Keratinocyte (primary cell): ENCODE results near the gene A2ML1. TPM values are rescaled to one million over a fixed set of nuclear protein-coding genes. Genes with fewer than 3 reads are reported as not detected.

Source experiments
- DNase-seq: peaks from one replicate; pipeline ENCODE4 v3.0.0-alpha.2; 2011; ENCODE audit warnings: low read depth, missing footprints, low spot score
- FAIRE-seq: peaks from 2 replicates; lab custom pipeline; 2011; peaks lifted over from hg19 to GRCh38; lab: Jason Lieb, UNC
- H2AFZ ChIP-seq: 2 replicates; pipeline ENCODE4 v1.6.0; 2012; ENCODE audit warnings: low read length, control low read depth, inconsistent platforms; ENCODE audit not compliant: control insufficient read depth
- H3K27ac ChIP-seq: 2 replicates; pipeline ENCODE4 v1.5.1; 2011; ENCODE audit warnings: low read length; ENCODE audit not compliant: control insufficient read depth, insufficient read depth
- H3K27me3 ChIP-seq: 3 replicates; pipeline ENCODE4 v1.6.0; 2011; ENCODE audit warnings: low read length; ENCODE audit not compliant: control insufficient read depth, insufficient read depth; ENCODE audit errors: extremely low read depth
- H3K36me3 ChIP-seq, 2 experiments: 2 replicates in 1 of 2; 3 replicates in 1 of 2; pipeline ENCODE4 v1.5.1; 2011; ENCODE audit warnings: low read length in 2 of 2, mild to moderate bottlenecking in 1 of 2; ENCODE audit not compliant: control insufficient read depth in 2 of 2, insufficient read depth in 2 of 2; ENCODE audit errors: extremely low read depth in 1 of 2
- H3K4me1 ChIP-seq: 3 replicates; pipeline ENCODE4 v1.5.1; 2011; ENCODE audit warnings: low read length; ENCODE audit not compliant: control insufficient read depth, insufficient read depth; ENCODE audit errors: extremely low read depth
- H3K4me2 ChIP-seq: 3 replicates; pipeline ENCODE4 v1.6.0; 2011; ENCODE audit warnings: low read depth, low read length; ENCODE audit not compliant: control insufficient read depth, insufficient read depth; ENCODE audit errors: extremely low read depth
- H3K4me3 ChIP-seq, 3 experiments: fragments of 200-600 bp in 1 of 3; sonication (generic) in 1 of 3; 2 replicates in 2 of 3; 3 replicates in 1 of 3; pipeline ENCODE4 v1.5.1; 2011 to 2016; ENCODE audit warnings: low read length in 3 of 3, mild to moderate bottlenecking in 3 of 3, control low read depth in 2 of 3, inconsistent platforms in 1 of 3, low read depth in 1 of 3, mixed read lengths in 1 of 3, mixed run types in 1 of 3, moderate library complexity in 1 of 3; ENCODE audit not compliant: control insufficient read depth in 2 of 3, insufficient read depth in 2 of 3; ENCODE audit errors: extremely low read depth in 1 of 3
- H3K79me2 ChIP-seq: 2 replicates; pipeline ENCODE4 v1.6.0; 2012; ENCODE audit warnings: low read length; ENCODE audit not compliant: control insufficient read depth, insufficient read depth
- H3K9ac ChIP-seq: 3 replicates; pipeline ENCODE4 v1.6.0; 2011; ENCODE audit warnings: low read length; ENCODE audit not compliant: control insufficient read depth, insufficient read depth; ENCODE audit errors: extremely low read depth
- H3K9me1 ChIP-seq: 3 replicates; pipeline ENCODE4 v1.6.0; 2011; ENCODE audit warnings: low read length; ENCODE audit not compliant: control insufficient read depth, insufficient read depth; ENCODE audit errors: extremely low read depth
- H3K9me3 ChIP-seq: 2 replicates; pipeline ENCODE4 v1.5.1; 2012; ENCODE audit warnings: low read depth, low read length; ENCODE audit not compliant: control insufficient read depth
- H4K20me1 ChIP-seq: 3 replicates; pipeline ENCODE4 v1.6.0; 2011; ENCODE audit warnings: low read length; ENCODE audit not compliant: control insufficient read depth, insufficient read depth; ENCODE audit errors: extremely low read depth
- CTCF ChIP-seq, 3 experiments: IDR thresholded peaks in 1 of 3; conservative IDR thresholded peaks in 1 of 3; optimal IDR thresholded peaks in 1 of 3; 2 replicates in 2 of 3; 3 replicates in 1 of 3; pipeline versions ENCODE3 to v1.5.1; 2011; ENCODE audit warnings: low read length in 3 of 3, mild to moderate bottlenecking in 3 of 3, moderate library complexity in 2 of 3, control low read depth in 1 of 3, inconsistent platforms in 1 of 3; ENCODE audit not compliant: insufficient read depth in 2 of 3; ENCODE audit errors: extremely low read depth in 1 of 3
- EZH2 ChIP-seq: IDR thresholded peaks from one replicate; pipeline ENCODE4 v1.6.1; 2012; ENCODE audit warnings: inconsistent platforms, mild to moderate bottlenecking, low read length, moderate library complexity
- dilution Hi-C: fragments of 300-500 bp; cut with MboI; formaldehyde crosslinking; loops from one replicate; pipeline ENCODE4 v1.7.0; 2020; ENCODE audit warnings: low sequenced_read_pairs; ENCODE audit not compliant: extremely low pct_ligation_motif_present
- polyA plus RNA-seq, 5 experiments: library from polyadenylated mRNA; depleted of rRNA in 3 of 5; stranded (reverse) in 3 of 5; stranded (forward) in 1 of 5; unstranded in 1 of 5; fragments of >200 nt; gene quantifications; 1 replicate in 1 of 5; 2 replicates in 3 of 5; 3 replicates in 1 of 5; pipeline versions ENCODE4 v1.2.1 to v1.2.3, GENCODE V29; 2011 to 2012; ENCODE audit warnings: missing spikeins in 2 of 5, low read depth in 1 of 5, low replicate concordance in 1 of 5

A2ML1 gene
- polyA plus RNA-seq, 1 donor (not counting 4 experiments of a cell fraction or from before 2014, with no cell fraction given), result 81.1 TPM

DNA sequence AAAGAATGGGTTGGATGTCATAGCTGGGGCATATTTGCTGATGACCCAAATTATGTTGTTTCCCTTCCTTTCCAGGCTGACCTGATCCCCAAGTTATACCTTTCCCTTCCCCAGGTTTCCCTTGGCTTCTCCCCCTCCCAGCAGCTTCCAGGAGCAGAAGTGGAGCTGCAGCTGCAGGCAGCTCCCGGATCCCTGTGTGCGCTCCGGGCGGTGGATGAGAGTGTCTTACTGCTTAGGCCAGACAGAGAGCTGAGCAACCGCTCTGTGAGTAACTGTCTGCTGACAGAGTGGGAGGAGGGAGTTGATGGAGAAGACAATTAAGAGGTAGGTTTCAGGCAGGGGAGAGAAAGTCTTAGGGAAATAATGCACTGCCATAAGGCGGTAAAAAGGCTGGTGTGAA lies 25.0 kb downstream of the A2ML1 start:
- Histone ChIP-seq H3K4me3 (no peak overlapping the region), H3K9me1 (no peaks in the 10 kb centered on the region), H3K9ac (no peak overlapping the region), H3K27me3 (no peaks in the 10 kb centered on the region), H3K9me3 (no peaks in the 10 kb centered on the region), H3K36me3 (peaks cover 0 to 26% of the 10 kb centered on the region in 2 experiments), H3K4me2 (no peak overlapping the region), H3K4me1 (no peaks in the 10 kb centered on the region), H3K27ac (no peak overlapping the region), H2AFZ (no peak overlapping the region), H4K20me1 (no peaks in the 10 kb centered on the region), H3K79me2 (no peaks in the 10 kb centered on the region)
- DNase-seq, result no peak
- TF ChIP-seq CTCF (optimal IDR thresholded peaks at IDR 0.05 in 1 of 3, IDR thresholded peaks at IDR 0.05 in 1 of 3, conservative IDR thresholded peaks at IDR 0.05 in 1 of 3; ENCODE audit: extremely low read depth in 1 of 3, insufficient read depth in 2 of 3, low read length in 3 of 3) (no peak), EZH2 (no peak)
- dilution Hi-C loops, result no loop called here
- FAIRE-seq, result no peak

GRCh38 chr12:8849876-8850275 lies 27.5 kb downstream of the A2ML1 start:
- no peaks in the 10 kb centered on the region for H3K79me2 ChIP-seq
- DNase-seq (no peak), FAIRE-seq (no peak)
- no peaks in the 10 kb centered on the region for H3K9me3 ChIP-seq
- H3K9me1 ChIP-seq, result no peaks in the 10 kb centered on the region
- dilution Hi-C loops, result no loop called here
- H3K4me2 ChIP-seq, result no peak overlapping the region
- H3K27me3 ChIP-seq, result no peaks in the 10 kb centered on the region
- no peaks in the 10 kb centered on the region for H3K4me1 ChIP-seq
- no peak for TF ChIP-seq CTCF (optimal IDR thresholded peaks at IDR 0.05 in 1 of 3, IDR thresholded peaks at IDR 0.05 in 1 of 3, conservative IDR thresholded peaks at IDR 0.05 in 1 of 3; ENCODE audit: extremely low read depth in 1 of 3, insufficient read depth in 2 of 3, low read length in 3 of 3)
- TF ChIP-seq EZH2, result no peak
- H3K4me3 ChIP-seq, result no peak overlapping the region
- no peak overlapping the region for H3K9ac ChIP-seq
- H2AFZ ChIP-seq, result no peak overlapping the region
- no peaks in the 10 kb centered on the region for H4K20me1 ChIP-seq
- no peak overlapping the region for H3K27ac ChIP-seq
- H3K36me3 ChIP-seq, result peaks cover 0 to 27% of the 10 kb centered on the region in 2 experiments
